ENCODE results near the gene DPYSL5.
"Not testable (repeated sequence)": the region's sequence is repeated elsewhere in the genome, so short reads cannot be mapped to it uniquely, and the experiment has no call there.

Gene DPYSL5

DNA sequence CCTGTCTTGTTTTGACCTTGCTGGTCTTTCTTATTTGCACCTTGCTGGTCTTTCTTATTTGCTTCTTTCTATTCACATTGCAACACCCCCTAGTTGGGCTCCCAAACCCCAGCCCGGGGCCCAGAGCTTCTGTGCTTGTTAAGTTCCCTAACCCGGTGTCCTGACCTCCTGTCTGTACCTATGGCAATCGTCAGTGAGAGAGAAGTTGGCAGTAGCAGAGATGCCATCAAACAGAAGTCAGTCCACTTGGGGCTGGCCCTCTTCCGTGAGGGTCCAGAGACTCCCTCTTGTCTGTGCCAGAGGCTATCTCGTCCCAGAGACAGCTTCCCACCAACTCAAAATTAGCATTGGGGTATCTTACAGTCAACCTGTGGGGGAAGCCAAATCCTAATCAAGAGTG, 55.7 kb downstream of the DPYSL5 start:
- DNase-seq = no peak

GRCh38 chr2:26904839-26905238, 56.9 kb downstream of the DPYSL5 start:
- no peak for DNase-seq

GRCh38 chr2:26905341-26906198, 57.6 kb downstream of the DPYSL5 start:
- DNase-seq = no peak

DNA sequence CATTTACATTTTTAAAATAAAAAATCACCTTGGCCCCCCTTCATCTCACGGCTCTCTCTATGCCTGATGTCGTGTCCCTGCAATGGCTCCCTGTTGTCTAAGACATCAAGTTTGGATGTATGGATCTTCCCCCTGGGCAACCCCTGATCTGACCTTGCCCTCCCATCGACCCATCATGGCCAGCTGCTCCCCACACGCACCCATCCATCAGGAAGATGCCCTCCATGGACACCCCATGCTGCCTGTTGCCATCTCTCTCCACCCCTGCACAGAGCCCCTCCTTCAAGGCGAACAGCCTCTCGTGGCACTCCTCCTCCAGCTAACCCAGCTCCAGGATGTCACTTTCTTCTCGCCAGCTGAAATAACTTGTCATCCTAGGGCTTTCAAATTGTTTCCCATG, 59.5 kb downstream of the DPYSL5 start:
- no peak for DNase-seq

DNA sequence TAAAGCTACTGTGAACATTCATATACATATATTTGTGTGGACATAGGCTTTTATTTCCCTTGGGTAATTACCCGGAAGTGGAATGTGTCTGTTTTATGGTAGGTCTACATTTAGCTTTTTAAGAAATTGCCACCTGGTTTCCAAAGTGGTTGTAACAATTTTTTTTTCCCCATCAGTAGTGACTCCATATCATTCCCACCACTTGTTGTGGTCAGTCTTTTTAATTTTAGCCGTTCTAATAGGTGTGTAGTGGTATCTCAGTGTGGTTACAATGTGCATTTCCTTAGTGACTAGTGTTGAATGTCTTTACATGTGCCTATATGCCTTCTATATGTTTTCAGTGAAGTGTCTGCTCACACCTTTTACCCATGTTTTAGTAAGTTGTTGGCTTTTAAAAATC, 62.2 kb downstream of the DPYSL5 start:
- DNase-seq = no peak

DNA sequence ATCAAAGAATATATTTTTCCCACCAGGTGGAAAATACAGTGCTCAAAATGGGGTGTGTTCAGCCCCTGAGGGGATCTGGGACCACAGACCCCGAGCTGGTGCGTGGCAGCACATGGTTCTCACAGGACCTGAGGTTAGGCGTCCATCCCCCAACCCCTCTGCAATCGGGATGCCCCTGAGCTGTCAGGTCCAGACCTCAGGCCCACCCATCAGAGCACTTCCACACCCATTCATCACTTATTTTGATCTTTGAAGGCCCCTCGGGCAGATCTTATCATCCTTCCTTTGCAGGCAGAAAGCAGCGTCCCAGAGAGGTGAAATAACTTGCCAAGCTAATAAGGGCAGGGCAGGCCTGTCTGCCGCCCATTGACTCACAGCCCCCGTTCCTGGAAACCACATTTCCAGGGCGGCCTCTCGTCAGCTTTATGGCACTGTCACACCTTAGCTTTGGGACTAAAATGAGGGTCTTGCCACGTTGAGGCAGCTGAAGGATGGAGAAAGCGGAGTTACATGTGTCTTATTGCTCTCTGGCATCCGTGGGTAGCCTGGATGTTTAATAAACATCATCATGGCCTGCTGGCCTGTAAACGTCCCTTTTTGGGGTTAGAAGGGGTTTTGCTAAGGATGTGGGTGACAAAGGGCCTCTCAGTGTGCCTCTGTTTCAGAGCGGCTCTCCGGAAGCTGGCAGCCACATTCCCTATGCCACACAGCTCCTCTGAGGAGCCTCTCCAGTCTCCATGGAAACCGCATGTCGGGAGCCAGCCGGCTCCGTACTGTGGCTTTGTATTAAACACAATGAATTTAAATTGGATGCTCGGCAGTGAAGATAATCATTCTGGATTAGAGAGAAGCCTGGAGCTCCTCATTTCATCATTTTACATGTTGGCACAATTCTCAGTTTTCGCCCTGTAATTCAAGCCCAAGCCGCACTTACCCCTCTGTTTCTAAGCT, 64.3 kb downstream of the DPYSL5 start:
- peak; percentile 92 to 96 for DNase-seq

DNA sequence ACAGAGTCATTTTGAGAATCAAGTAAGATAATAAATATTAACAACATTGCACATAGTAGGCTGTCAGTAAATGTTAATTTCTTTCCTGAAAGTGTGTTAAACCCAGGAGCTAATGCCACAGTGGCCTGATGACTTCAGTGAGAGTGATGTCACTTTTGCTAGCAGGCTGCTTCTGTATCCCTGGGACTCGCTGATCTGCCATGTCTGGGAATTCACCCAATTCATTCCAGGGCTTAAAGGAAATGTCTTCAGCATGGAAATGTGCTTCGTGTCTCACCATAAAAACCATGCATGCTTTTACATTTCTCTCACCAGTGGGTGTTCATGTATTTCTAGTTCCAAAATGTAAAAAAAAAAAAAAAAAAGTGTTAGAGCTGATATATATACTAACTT, 65.7 kb downstream of the DPYSL5 start:
- DNase-seq = no peak

- DNase-seq = no peak
These were observed 66.2 kb downstream of the DPYSL5 start for GRCh38 chr2:26913999-26914658.

DNA sequence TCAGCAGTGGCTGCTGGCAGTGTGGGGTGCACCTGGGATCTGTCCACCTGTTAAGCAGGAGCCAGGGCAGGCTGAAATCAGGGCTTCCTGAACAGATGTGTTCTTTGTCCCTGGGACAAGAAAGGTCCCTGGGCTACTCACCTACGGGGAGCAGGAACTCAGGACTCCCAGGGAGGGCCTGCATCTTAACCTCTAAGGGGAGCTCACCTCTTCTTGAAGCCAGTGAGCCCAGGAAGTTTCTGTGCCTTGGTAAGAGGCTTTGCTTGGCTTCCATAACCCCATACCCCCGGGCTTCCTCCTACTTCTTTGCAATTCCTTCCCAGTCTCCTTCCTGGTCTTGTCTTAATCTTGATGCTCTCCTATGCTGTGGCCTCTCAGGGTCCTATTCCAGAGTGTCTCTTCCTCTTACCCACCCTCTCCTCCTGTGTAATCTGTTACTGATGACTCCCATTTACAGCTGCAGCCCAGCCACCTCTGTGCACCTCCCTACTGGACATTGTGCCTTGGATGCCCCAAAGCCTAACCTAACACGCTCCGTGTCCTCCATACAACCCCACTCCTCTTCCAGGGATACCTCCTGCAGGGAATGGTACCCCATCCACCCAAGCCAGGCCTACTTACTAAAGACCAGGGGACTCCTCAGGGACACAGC, 66.9 kb downstream of the DPYSL5 start:
- DNase-seq = no peak

GRCh38 chr2:26915316-26915715, 67.4 kb downstream of the DPYSL5 start:
- no peak for DNase-seq

DNA sequence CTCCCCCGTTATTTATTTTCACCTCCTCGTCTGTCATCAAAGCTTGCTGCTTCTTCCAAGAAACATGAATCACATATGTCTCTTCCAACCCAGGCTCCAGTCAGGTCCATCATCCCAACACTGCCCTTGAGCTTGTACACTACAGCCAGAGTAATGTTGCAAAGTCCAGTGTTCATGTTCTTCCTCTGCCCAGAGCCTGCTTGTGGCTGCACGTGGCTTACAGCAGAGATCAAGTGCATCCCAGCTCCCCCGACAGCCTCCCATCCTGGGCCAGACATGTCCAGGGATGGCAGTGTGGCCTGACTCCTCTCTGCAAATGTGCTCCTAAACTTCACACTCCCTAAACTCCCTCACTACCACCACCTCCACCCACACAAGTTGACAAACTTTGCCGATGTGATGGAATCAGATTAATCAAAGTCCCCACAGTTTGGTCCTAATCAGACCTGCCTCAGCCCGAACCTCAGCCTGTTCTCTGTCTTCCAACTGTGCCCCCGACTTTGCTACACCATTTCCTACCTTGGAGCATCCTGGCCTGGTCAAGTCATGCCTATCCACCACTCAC, 68.3 kb downstream of the DPYSL5 start:
- DNase-seq = no peak

GRCh38 chr2:26917135-26917836, 69.4 kb downstream of the DPYSL5 start:
- no peak for DNase-seq

DNA sequence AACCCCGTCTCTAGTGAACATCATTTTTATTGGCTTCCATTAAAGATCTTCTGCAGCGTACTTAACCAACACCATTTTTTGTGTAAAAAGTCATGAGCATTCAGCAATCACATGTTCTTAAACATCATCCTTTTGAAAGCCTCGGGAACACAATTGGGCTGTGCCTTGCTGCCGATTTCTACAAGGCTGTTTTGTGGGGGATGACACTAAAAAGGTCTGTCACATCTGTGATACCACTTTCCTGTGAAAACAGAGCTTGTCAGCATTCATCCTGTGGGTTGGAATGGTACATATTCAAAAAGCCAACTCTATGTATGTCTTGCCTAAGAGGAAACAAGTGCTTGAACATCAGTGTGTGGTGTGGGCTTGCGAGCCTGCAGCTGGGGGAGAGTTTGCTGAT, 73.4 kb downstream of the DPYSL5 start:
- DNase-seq = no peak

GRCh38 chr2:26922405-26923188, 74.7 kb downstream of the DPYSL5 start:
- peak; percentile 76 to 83 for DNase-seq

- DNase-seq = not testable (repeated sequence)
These were observed 75.2 kb downstream of the DPYSL5 start for GRCh38 chr2:26923189-26923466.

- DNase-seq = no peak
These were observed 76.8 kb downstream of the DPYSL5 start for GRCh38 chr2:26924731-26925099.

DNA sequence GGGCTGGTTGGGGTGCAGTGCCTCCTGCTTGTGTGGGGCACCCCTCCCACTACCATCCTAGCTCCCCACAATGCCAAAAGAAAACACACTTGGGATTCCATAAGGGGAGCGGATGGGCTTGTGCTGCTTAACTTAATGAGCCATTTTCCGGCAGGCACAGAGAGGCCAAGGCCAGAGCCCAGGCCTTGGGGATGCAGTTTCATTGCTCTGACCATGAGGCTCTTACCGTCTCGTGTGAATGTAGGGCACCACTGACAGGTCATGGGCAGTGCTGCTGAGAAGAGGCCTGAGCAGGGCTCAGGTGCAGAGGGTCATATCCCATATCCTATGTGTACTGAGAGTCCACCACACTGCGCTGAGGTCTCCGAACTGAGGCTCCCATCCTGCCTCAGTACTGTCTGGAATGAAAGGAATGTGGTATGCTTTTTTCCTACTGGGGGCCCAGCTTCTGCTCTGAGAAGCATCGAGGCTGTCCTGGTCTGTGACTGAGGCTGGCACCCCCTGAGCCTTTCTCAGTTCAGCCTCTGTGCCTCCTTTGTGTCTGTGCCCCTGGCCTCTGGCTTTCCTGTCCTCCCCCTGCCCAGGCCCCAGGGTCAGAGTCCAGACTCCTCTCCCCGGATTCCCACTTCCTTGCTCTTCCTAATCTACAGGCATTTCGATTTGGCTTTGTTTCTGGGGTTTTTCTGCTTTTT, 77.3 kb downstream of the DPYSL5 start:
- DNase-seq = no peak

GRCh38 chr2:26927221-26927620, 79.3 kb downstream of the DPYSL5 start:
- DNase-seq = no peak

DNA sequence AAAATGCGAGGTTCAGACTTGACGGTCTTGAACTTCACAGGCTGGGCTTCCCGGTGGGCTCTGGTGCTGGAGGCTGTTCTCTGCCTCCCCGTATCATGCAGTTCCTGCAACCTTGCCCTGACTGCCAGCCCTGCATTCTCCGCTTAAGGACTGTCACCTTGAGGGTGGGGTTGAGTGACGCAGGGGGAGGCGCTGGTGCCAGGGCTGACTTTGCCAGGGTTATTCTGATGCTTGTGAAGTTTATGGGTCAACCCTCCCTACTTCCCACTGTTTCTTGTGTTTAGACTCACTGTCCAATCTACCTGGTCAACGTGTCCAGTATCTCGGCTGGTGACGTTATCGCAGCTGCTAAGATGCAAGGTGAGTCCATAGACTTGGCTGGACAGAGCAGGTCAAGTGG, 85.0 kb downstream of the DPYSL5 start:
- DNase-seq = no peak
